ENCODE measurements around the gene PLCL1.

PLCL1 gene

GRCh38 chr2:198077477-198077876 lies 273.1 kb downstream of the PLCL1 start:
- no peak for DNase-seq

DNA sequence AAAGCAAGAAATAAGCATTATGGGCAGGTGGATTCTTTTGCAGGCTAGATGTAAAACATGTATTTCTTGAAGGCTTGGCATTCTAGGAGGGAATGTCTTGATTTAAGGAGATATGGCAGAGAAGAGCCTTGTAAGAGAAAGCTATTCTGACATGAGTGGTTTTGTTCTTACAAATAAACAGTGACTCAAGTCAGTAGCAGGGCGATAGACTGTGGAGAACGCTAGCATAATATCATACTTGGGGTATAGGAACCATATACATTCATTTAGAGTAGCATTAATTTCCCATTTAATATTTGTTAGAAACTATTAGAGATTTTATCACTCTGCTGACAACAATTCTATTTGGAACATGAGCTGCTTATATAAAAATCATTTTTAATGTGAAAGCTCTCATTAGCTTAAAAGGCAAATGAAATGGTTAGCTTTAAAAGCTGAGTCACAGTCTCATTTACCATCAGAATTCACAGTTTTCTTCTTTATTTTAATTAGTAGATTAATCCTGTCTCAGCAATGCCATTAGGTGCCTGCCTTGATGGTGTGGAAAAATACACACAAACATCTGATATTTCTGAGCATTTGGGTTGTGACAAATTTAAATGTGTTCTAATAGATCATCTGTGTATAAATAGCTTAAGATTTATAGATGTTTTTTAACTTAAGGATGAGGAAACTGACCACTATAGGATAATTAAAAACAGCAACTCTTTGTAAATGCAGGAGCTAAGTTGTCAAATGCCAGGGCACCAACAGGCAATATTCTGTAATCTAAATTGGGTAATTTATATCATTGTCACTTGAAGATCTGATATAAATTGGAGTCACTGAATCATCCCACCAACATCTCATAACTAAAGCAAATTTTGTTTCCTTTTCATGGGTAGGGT lies 276.7 kb downstream of the PLCL1 start:
- no peak for DNase-seq

DNA sequence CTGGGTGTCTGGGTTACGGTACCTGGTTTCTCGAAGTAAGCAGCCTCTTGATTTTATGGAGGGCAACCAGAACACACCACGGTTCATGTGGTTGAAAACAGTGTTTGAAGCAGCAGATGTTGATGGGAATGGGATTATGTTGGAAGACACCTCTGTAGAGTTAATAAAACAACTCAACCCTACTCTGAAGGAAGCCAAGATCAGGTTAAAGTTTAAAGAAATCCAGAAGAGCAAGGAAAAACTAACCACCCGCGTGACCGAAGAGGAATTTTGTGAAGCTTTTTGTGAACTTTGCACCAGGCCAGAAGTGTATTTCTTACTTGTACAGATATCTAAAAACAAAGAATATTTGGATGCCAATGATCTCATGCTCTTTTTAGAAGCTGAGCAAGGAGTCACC lies 279.8 kb downstream of the PLCL1 start:
- no peak for DNase-seq

DNA sequence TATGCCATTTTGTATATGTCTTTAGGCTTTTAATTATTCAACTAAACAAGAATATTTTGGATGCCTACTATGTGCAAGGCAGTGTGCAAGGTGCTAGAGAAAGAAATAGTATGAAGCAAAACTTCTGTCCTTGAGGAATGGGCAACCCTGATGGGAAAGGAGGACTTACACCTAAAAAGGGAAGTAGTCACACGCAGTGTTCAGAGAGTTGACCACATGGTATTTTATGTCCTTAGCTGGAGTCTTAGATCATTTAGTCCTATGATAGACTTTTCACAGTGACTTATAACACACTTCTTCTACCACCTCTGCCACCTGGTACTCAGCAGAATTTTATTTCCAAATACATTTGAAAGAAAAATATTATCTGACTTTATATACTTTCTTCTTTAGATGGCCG lies 291.6 kb downstream of the PLCL1 start:
- no peak for DNase-seq

- DNase-seq: no peak
Observed at GRCh38 chr2:198096965-198097364, 292.6 kb downstream of the PLCL1 start.

GRCh38 chr2:198097630-198098029 lies 293.2 kb downstream of the PLCL1 start:
- DNase-seq: no peak

DNA sequence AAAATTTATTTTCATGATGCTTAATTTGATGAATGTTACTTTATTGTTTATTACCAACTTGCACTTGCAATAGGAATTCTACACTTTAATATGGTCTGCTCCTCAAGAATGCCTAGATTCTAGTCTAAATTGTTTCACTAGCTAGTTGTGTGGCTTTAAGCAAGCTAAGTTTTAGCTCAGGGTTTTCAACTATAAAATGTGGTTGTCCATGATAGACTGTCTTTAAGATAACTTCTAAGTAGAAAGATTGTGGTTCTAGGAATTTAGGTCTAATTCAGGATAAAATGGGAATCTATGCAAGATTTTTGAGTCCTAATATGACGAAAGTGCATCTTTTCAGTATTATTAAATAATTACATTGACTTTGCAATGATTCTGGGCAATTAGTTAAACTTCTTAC lies 294.0 kb downstream of the PLCL1 start:
- DNase-seq: no peak

DNA sequence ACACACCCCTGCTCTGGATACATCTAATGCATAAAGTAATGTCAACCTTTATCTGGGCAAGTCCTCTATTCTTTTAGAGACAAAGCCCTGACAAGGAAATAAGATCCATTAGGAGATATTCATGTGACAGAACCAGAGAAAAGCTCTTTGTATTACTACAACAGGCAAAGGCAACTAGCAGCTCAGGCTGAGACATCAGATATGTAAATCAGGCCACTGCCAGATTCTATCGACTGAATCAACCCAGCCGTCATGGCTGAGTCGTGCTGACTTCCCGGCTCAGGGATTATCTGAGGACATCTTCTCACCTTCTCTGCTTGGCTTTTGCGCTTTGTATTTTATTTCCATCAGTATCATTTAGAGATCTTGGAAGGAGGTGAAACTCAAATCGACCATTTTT lies 294.5 kb downstream of the PLCL1 start:
- no peak for DNase-seq

DNA sequence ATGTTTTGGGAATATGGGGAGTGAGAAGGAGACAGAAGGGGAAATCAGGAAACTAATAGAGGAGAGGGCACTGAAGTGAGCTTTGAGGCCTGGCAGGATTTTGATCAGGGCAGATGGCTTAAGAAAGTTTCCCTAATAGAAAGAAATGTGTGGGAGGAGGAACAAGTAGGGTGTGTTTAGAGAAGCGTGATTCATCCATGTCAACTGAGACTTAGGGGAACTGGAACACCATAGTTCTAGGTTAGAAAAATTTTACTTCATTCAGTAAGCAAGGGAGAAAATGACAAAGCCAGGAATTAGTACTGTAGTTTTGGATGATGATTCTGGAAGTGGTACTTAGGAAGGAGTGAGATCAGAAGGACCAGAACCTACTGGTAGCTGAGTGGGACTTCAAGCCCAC lies 296.0 kb downstream of the PLCL1 start:
- no peak for DNase-seq

DNA sequence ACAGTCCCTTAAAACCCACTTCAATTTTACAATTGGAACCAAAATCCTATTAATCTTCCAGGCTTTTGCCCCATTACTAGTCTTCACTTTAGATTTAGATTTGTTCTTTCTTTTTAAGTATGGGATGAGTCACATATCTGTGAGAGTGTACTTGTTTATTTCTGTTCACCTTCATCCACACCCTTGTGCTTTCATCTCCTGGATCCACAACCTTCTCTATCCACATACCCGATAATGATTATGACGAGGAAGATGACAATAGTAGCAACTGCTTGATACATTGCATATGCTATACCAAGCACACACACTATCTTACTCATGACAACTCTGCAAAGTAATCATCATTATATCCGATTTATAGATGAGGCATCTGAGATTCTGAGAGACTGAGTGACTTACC lies 297.3 kb downstream of the PLCL1 start:
- no peak for DNase-seq

DNA sequence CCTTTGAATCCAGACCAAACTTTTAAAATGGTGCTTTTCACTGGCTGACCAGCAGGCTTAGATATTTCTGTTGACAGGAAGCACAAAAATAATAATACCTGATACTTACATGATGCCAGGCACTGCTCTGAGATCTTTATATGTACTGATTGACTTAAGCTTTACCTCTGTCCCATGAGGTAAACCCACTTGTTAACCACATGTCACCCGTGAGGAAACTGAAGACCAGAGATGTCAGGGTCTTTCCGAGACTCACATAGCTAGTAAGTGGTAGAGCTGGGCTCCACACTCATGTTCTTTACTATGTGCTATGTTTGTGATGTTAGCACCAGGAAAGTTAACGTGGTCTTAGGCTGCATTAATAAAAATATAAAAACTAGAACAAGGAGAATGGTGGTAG lies 297.7 kb downstream of the PLCL1 start:
- no peak for DNase-seq

GRCh38 chr2:198102856-198103255 lies 298.5 kb downstream of the PLCL1 start:
- DNase-seq: no peak

- DNase-seq: no peak
Observed at GRCh38 chr2:198106621-198107385, 302.4 kb downstream of the PLCL1 start.

GRCh38 chr2:198113316-198113715 lies 308.9 kb downstream of the PLCL1 start:
- no peak for DNase-seq

DNA sequence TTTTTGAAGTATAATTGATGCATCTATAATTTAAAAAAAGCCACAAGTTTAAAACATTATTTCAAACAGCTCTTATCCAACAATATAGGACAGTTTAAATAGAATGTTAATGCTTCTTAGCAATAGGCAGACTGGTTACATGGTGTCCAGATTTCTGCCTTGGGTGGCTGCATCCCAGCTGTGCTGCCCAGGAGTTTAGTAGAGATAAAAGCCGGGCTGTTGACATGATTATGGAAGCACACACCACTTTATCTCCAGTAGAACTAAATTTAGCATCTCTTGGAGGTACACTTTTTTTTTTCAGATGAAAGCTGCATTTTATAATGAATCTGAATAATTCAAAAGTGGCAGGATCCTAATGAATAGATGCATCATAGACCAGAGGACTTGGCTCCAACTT lies 309.7 kb downstream of the PLCL1 start:
- no peak for DNase-seq

DNA sequence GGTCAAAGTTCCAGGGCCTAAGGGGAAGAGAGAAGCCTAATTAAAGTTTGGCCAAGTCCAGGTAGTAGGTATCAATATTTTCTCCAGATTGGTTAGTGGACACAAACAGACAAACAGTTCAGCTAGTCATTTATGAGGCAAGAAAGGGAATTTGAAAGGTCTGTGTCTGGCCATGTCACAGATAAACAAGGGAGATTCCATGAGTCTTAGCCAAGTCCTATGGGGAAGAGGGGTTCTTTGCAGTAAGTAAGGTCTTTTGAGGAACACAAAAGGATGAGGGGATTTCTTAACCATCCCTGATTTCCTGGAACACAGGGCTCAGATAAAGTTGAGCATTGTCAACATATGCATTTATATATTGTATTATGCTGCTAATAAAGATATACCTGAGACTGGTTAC lies 310.8 kb downstream of the PLCL1 start:
- no peak for DNase-seq

GRCh38 chr2:198116756-198117155 lies 312.4 kb downstream of the PLCL1 start:
- no peak for DNase-seq

- no peak for DNase-seq
Observed at GRCh38 chr2:198117406-198118041, 313.1 kb downstream of the PLCL1 start.

- no peak for DNase-seq
Observed at GRCh38 chr2:198127627-198128026, 323.2 kb downstream of the PLCL1 start.

DNA sequence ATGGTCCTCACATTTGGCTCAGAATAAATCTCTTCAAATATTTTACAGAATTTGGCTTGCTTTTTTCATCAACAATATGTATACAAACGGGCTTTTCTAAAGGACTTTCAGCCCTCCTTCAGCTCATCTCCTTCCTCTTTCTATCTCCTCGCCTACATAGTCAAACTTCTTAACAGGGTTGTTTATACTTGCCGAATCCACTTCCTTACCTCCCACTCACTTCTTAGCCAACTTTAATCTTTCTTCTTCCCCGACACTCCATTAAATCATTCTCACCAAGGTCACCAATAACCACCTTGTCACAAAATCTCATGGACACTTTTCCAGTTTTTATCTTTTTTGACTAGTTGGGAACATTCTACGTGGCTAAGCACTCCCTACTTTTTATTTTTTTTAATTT lies 325.2 kb downstream of the PLCL1 start:
- no peak for DNase-seq

GRCh38 chr2:198134293-198134955 lies 330.0 kb downstream of the PLCL1 start:
- DNase-seq: no peak

DNA sequence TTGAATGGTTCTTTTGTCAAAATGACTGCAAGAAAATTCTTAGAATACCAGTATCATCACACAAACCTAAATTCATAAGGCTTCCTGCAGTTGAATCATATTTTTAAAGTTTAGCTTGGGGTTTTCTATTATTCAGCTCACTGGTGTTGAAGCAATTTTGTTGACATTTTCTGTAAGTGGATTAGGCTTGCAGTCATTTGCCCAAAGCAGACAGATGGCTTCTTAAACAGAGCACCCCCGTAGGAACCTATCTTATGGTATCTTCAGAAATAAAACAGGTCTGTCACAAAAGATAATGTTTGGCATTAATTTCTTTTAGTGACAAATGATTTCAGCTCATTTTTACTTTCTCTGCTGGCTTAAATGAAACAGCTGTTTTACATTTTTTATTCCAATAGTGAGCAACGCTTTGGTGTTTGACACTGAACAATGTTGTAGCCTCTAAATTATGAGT lies 331.1 kb downstream of the PLCL1 start:
- no peak for DNase-seq

- DNase-seq: no peak
Observed at GRCh38 chr2:198136142-198136541, 331.7 kb downstream of the PLCL1 start.

Measured in DMS 273 treated with DMSO at 0.1 percent for 48 hours (cell line).